ES-I3 (cell line): ENCODE measurements around the gene CACNA1C.

Source experiments
- H3K36me3 ChIP-seq: 2 replicates; pipeline ENCODE4 v1.6.1; 2013; ENCODE audit warnings: mild to moderate bottlenecking, low read length, control low read depth, moderate library complexity; ENCODE audit not compliant: insufficient read depth
- H3K4me1 ChIP-seq: 2 replicates; pipeline ENCODE4 v1.6.1; 2013; ENCODE audit warnings: mild to moderate bottlenecking, control low read depth, low read length; ENCODE audit not compliant: insufficient read depth
- H3K9ac ChIP-seq: 2 replicates; pipeline ENCODE4 v1.6.1; 2013; ENCODE audit warnings: low read depth, mild to moderate bottlenecking, low read length, moderate library complexity
- H3K9me3 ChIP-seq: 2 replicates; pipeline ENCODE4 v1.6.1; 2013; ENCODE audit warnings: mild to moderate bottlenecking, low read length, moderate library complexity; ENCODE audit not compliant: control insufficient read depth, insufficient read depth

The CACNA1C gene

GRCh38 chr12:2375871-2376270, 323.1 kb downstream of the CACNA1C start:
- Histone ChIP-seq H3K9me3 (no peaks in the 10 kb centered on the region), H3K9ac (no peak overlapping the region), H3K4me1 (peaks cover 9% of the 10 kb centered on the region; the same call in 1 of the 2 replicates), H3K36me3 (no peaks in the 10 kb centered on the region)

GRCh38 chr12:2376908-2377657, 324.3 kb downstream of the CACNA1C start:
- H3K9me3 ChIP-seq, result no peaks in the 10 kb centered on the region
- H3K36me3 ChIP-seq, result no peaks in the 10 kb centered on the region
- H3K4me1 ChIP-seq, result peaks cover 9% of the 10 kb centered on the region; the same call in 1 of the 2 replicates
- H3K9ac ChIP-seq, result no peak overlapping the region

GRCh38 chr12:2378835-2379330, 326.1 kb downstream of the CACNA1C start:
- Histone ChIP-seq H3K36me3 (no peaks in the 10 kb centered on the region), H3K9me3 (no peaks in the 10 kb centered on the region), H3K9ac (no peak overlapping the region), H3K4me1 (peaks cover 9% of the 10 kb centered on the region; the same call in 1 of the 2 replicates)

GRCh38 chr12:2380946-2381345, 328.2 kb downstream of the CACNA1C start:
- Histone ChIP-seq H3K4me1 (peaks cover 9% of the 10 kb centered on the region; the same call in 1 of the 2 replicates), H3K9me3 (no peaks in the 10 kb centered on the region), H3K9ac (no peak overlapping the region), H3K36me3 (no peaks in the 10 kb centered on the region)

- H3K36me3 ChIP-seq, result no peaks in the 10 kb centered on the region
- no peak overlapping the region for H3K9ac ChIP-seq
- H3K4me1 ChIP-seq, result no peaks in the 10 kb centered on the region
- H3K9me3 ChIP-seq, result no peaks in the 10 kb centered on the region
These were observed 329.8 kb downstream of the CACNA1C start for GRCh38 chr12:2382370-2383155.

GRCh38 chr12:2383325-2384028, 330.7 kb downstream of the CACNA1C start:
- Histone ChIP-seq H3K4me1 (no peaks in the 10 kb centered on the region), H3K9me3 (no peaks in the 10 kb centered on the region), H3K9ac (no peak overlapping the region), H3K36me3 (no peaks in the 10 kb centered on the region)

- Histone ChIP-seq H3K9ac (no peak overlapping the region), H3K36me3 (no peaks in the 10 kb centered on the region), H3K9me3 (no peaks in the 10 kb centered on the region), H3K4me1 (no peaks in the 10 kb centered on the region)
These were observed 331.2 kb downstream of the CACNA1C start for GRCh38 chr12:2384029-2384386.

- Histone ChIP-seq H3K4me1 (no peaks in the 10 kb centered on the region), H3K9ac (no peak overlapping the region), H3K9me3 (no peaks in the 10 kb centered on the region), H3K36me3 (no peaks in the 10 kb centered on the region)
These were observed 332.0 kb downstream of the CACNA1C start for GRCh38 chr12:2384533-2385351.

GRCh38 chr12:2385529-2385928, 332.7 kb downstream of the CACNA1C start:
- no peaks in the 10 kb centered on the region for H3K36me3 ChIP-seq
- H3K4me1 ChIP-seq, result no peaks in the 10 kb centered on the region
- no peaks in the 10 kb centered on the region for H3K9me3 ChIP-seq
- no peak overlapping the region for H3K9ac ChIP-seq

GRCh38 chr12:2386566-2386965, 333.8 kb downstream of the CACNA1C start:
- Histone ChIP-seq H3K4me1 (no peaks in the 10 kb centered on the region), H3K9me3 (no peaks in the 10 kb centered on the region), H3K36me3 (no peaks in the 10 kb centered on the region), H3K9ac (no peak overlapping the region)

GRCh38 chr12:2387103-2387834, 334.5 kb downstream of the CACNA1C start:
- Histone ChIP-seq H3K36me3 (no peaks in the 10 kb centered on the region), H3K9ac (no peak overlapping the region), H3K4me1 (no peaks in the 10 kb centered on the region)

GRCh38 chr12:2389079-2389790, 336.4 kb downstream of the CACNA1C start:
- Histone ChIP-seq H3K4me1 (no peaks in the 10 kb centered on the region), H3K9ac (no peak overlapping the region), H3K36me3 (no peaks in the 10 kb centered on the region), H3K9me3 (no peaks in the 10 kb centered on the region)

More at GRCh38 chr12:2387103-2387834, 334.5 kb downstream of the CACNA1C start:
- no peaks in the 10 kb centered on the region for H3K9me3 ChIP-seq

- H3K36me3 ChIP-seq, result no peaks in the 10 kb centered on the region
- no peaks in the 10 kb centered on the region for H3K9me3 ChIP-seq
- H3K4me1 ChIP-seq, result no peaks in the 10 kb centered on the region
- no peak overlapping the region for H3K9ac ChIP-seq
These were observed 337.3 kb downstream of the CACNA1C start for GRCh38 chr12:2390133-2390532.
